ENCODE data around the gene NRG4.
"Not testable (repeated sequence)": the region's sequence is repeated elsewhere in the genome, so short reads cannot be mapped to it uniquely, and the experiment has no call there.

NRG4 gene

DNA sequence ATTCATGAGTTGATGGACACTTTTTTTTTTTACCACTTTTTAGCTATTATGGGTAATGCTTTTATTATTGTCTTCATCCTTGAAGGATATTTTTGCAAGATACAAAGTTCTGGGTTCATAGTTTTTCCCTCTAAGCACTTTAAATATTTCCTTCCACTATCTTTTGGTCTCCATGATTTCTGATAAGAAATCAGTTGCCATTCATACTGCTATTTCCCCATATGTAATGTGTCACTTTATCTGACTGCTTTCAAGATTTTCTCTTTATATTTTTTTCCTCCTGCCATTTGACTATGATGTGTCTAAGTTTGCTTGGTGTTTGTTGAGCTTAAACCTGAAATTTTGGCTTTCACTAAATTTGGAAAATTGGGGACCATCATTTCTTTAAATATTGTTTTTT lies 19.3 kb downstream of the NRG4 start:
- DNase-seq, result no peak

- no peak for DNase-seq
Measured at GRCh38 chr15:75989875-75990274, 22.3 kb downstream of the NRG4 start.

- no peak for DNase-seq
Measured at GRCh38 chr15:75989045-75989444, 23.2 kb downstream of the NRG4 start.

DNA sequence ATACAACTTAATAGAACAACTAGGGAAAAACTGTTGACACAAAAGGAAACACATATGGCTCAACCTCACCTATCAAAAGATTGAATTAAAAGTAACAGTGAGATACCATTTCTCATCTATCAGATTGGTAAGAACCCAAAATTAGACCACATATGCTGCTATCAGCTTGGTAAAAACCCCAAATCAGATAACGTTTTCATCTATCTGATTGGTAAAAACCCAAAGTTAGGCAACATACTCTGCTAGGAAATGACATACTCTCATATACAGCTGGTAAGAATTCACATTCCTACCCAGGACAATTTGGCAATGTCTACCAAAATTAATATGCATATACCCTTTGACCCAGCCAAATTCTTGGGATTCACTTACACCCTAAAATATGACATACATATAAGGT lies 26.3 kb downstream of the NRG4 start:
- no peak for DNase-seq

- DNase-seq, result not testable (repeated sequence)
Measured at GRCh38 chr15:75984706-75985105, 27.5 kb downstream of the NRG4 start.

DNA sequence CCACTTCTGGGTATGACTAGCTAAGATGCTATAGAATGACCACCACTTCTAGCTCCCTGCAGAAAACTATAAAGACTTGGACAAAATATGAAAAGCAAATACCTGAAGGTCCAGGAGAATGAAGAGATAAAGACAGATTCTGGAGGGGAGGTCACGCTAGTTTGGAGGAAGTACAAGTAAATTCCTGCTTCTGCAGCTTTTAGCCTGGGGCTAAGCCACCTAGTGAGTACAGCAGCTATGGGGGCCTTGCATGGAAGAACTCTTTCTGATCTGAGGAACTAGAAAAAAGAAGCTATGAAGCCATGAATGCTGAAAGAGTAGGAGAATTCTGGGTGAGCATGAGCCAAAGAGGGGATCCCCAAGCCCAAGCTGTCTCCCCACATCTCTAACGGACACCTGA lies 29.8 kb downstream of the NRG4 start:
- DNase-seq, result no peak

GRCh38 chr15:75981149-75981815 lies 30.9 kb downstream of the NRG4 start:
- DNase-seq, result no peak

- not testable (repeated sequence) for DNase-seq
Measured at GRCh38 chr15:75976766-75977165, 35.5 kb downstream of the NRG4 start.

GRCh38 chr15:75966073-75966472 lies 46.2 kb downstream of the NRG4 start:
- no peak for DNase-seq

- no peak for DNase-seq
Measured at GRCh38 chr15:75961331-75961730, 50.9 kb downstream of the NRG4 start.

DNA sequence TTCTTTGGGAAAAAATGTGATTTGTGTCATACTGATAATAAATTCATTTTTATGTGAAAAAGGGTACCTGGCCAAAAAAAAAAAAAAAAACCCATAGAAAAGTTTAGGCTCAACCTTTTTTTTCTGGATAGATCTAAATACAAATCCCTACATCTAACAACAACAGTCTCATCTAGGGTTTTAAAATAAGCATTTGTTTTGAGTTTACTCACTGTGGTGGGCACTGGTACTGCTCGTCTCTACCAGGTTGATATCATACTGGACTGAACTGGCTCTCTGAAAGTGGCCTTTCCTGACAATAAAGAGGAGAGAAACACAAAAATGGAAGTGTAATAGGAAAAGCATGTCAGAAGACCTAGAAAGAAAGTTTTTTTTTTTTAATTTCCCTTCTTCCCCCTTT lies 56.5 kb downstream of the NRG4 start:
- no peak for DNase-seq

DNA sequence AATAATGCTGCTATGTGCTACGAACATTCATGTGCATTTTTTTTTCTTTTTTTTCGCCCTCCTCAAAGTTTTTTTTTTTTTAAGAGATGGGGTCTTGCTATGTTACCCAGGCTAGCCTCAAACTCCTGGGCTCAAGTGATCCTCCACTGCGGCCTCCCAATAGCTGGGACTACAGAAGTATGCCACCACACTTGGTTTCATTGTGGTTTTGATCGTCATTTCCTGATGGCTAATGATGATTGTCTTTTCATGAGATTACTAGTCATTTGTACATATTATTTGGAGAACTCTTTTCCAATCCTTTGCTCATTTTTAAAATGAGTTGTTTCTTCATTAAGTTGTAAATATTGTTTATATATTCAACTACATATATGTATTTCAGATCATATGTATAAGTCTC lies 59.7 kb downstream of the NRG4 start:
- no peak for DNase-seq

- no peak for DNase-seq
Measured at GRCh38 chr15:75948761-75949296, 63.4 kb downstream of the NRG4 start.

GRCh38 chr15:75947092-75947491 lies 65.1 kb downstream of the NRG4 start:
- no peak for DNase-seq

GRCh38 chr15:75945953-75946352 lies 66.3 kb downstream of the NRG4 start:
- DNase-seq, result no peak

DNA sequence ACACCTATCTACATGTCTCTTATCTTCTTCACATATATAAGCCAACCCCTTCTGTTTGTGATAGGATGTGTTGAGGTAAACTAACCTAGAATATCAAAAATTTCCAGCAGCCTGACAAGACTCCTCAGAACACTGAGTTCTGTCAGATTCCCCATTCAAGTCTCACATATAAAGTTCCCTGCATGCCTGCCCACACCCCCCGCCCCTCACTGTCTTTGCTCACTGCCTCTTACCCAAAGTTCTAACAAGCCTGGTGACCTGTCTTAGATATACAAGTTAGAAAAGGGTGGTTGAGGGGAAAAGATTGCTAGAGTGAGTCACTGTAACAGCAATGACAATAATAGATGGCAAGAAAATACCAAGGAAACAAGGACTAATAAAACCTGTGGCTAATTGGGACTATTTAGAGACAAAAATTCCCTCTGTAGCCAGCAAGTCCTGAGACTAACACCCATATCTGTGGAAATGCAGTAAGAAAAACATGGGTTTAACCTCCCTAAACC lies 68.5 kb downstream of the NRG4 start:
- DNase-seq, result no peak

DNA sequence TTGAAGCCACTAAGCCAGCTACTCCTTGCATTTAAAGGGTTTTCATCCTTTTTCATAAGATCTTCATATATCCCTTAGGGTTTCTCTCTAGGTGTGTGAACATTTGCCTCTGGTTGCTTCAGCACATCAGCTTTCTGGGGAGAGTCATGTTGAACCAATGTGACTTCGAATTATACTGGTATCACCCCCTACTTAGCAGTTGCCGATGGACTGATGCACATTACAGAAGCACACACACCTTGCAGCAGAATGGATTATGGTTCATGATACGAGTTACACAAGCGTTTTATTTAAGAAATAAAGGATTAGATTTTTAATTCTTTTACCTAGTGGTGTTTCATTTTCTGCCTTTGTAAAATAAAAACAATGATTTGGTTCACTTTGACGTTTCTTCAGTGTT lies 69.0 kb downstream of the NRG4 start:
- no peak for DNase-seq

DNA sequence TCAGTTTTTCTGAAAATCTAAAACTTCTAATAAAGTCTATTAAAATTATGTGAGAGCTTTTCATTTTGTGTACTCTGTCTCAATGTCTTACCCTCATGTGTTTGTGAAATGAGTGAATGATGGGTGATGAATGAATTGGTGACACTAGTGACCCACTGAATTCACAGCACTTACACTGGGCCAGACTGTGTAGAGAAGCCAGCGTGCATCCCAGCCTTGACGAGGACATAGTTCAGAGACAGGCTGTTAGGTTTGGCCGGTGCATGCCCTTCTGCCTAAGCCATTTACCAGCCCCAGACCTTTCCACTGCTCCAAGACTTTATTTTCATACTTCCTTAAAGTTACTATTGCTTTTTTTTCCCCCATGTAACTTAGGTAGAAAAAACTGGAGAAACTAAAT lies 69.8 kb downstream of the NRG4 start:
- DNase-seq, result no peak

DNA sequence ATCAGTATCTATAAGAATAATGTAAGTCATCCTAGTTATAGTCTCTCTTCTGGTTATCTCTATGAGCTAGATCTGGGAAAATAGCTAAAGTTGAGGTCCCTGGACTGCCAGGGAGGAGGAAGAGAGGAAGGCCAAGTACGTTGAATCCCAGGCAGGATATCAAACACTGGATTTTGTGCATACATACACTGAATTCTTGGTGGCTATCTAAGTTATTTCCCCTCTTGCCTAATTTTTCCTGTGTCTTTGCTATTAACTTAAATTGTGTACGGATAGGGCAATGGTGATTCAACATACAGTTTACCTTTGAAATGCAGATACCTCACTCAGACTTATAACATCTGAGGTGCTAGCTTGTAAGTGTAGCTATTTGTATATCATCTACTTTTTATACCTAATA lies 81.4 kb downstream of the NRG4 start:
- DNase-seq, result no peak

DNA sequence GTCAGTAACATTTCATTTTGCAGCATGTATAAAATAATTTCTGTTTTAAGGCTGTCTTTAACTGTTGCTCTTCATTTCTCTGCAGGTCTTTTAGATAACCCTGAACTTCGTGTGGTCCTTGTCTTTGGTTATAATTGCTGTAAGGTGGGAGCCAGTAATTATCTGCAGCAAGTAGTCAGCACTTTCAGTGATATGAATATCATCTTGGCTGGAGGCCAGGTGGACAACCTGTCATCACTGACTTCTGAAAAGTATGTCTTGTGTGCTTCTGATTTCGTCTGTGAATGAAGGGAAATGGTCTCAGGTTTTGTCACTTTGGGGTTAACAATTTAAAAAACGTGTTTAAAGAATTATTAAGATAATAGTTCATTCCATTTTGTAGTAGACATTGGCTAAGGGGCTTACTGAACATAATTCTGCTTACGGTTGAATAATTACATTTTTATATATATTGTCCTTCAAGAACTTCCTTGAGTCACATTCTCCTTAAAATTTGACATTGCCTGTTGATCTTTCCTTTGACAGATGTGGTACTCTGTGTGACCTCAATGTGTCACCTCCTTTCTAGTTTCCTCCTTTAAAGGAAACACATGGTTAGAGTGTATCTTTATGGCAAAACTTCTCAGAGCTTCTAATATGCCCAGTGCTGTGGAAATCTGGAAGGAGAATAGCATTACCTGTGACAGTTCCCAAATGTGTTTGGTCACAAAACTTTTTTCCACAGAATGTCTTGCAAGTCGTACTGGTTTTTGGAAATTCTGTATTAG lies 82.2 kb downstream of the NRG4 start:
- DNase-seq, result no peak

GRCh38 chr15:75928680-75929608 lies 83.3 kb downstream of the NRG4 start:
- no peak for DNase-seq

DNA sequence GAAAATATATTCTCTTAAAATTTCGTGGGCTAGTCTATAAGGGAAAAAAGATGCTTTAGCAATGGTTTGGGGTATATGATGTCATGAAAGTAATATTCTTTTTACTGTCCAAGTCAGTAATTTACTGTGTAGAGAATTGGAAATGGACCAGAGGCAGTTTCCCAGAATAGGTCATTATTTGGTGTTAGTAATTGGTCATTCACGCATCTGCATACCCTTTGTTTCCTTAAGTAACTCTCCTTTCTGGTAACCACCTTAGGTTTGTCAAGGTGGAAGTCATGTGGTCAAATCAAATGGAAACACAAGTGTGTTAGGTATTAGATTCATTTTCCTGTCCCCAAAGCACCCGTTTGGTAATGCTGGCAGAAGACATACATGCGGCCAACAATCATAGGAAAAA lies 84.6 kb downstream of the NRG4 start:
- DNase-seq, result no peak

GRCh38 chr15:75926931-75927330 lies 85.3 kb downstream of the NRG4 start:
- no peak for DNase-seq
